WTC11 (cell line): ENCODE measurements around the gene NFIA. TPM values are rescaled to one million over a fixed set of nuclear protein-coding genes. Genes with fewer than 3 reads are reported as not detected.

Experiments
- ATAC-seq: fragments of 200-7000 bp; cut with Tn5 transposase; 2 replicates; pipeline ENCODE4 v1.10.0; 2021; ENCODE audit warnings: mild to moderate bottlenecking, moderate library complexity
- CTCF ChIA-PET: fragments of 300-600 bp; sonication (Branson Sonifier 250); formaldehyde crosslinking; loops from one replicate; lab custom pipeline; 2021; ENCODE audit warnings: antibody characterized with exemption; lab: Charles Lee
- POLR2A ChIA-PET: fragments of 350-600 bp; sonication (Branson Sonifier 250); formaldehyde crosslinking; loops from one replicate; lab custom pipeline; 2021; ENCODE audit warnings: antibody characterized with exemption; lab: Charles Lee
- DNase-seq: peaks from one replicate; pipeline ENCODE4 v3.0.0; 2021; ENCODE audit warnings: low spot score
- H3K27ac Mint-ChIP-seq: 2 replicates; pipeline ENCODE4 v1.8.0; 2021; ENCODE audit warnings: mixed read lengths
- H3K27me3 Mint-ChIP-seq: 2 replicates; pipeline ENCODE4 v1.8.0; 2021; ENCODE audit warnings: low read depth, mild to moderate bottlenecking, moderate library complexity, mixed read lengths
- H3K36me3 Mint-ChIP-seq: 2 replicates; pipeline ENCODE4 v1.8.0; 2021; ENCODE audit warnings: mixed read lengths
- H3K4me1 Mint-ChIP-seq: 2 replicates; pipeline ENCODE4 v1.8.0; 2022; ENCODE audit warnings: mixed read lengths
- H3K4me3 Mint-ChIP-seq: 2 replicates; pipeline ENCODE4 v1.8.0; 2021; ENCODE audit warnings: mild to moderate bottlenecking, moderate library complexity, mixed read lengths
- H3K9me3 Mint-ChIP-seq: 2 replicates; pipeline ENCODE4 v1.8.0; 2021; ENCODE audit warnings: mixed read lengths
- ARID4B ChIP-seq: sonication (generic); formaldehyde crosslinking; IDR thresholded peaks from 2 replicates; pipeline ENCODE4 v1.8.0; 2023; ENCODE audit warnings: missing genetic modification reagents, mild to moderate bottlenecking, borderline replicate concordance
- CREB1 ChIP-seq: sonication (generic); formaldehyde crosslinking; IDR thresholded peaks from 2 replicates; pipeline ENCODE4 v1.8.0; 2023; ENCODE audit warnings: mild to moderate bottlenecking, missing genetic modification reagents
- E2F1 ChIP-seq: sonication (generic); formaldehyde crosslinking; IDR thresholded peaks from 2 replicates; pipeline ENCODE4 v1.8.0; 2022; ENCODE audit warnings: mild to moderate bottlenecking, missing genetic modification reagents
- E2F5 ChIP-seq: sonication (generic); formaldehyde crosslinking; IDR thresholded peaks from 2 replicates; pipeline ENCODE4 v1.8.1; 2022; ENCODE audit warnings: mild to moderate bottlenecking, moderate library complexity, missing genetic modification reagents
- EMX1 ChIP-seq: fragments of 250-450 bp; sonication (Bioruptor Pico); IDR thresholded peaks from 2 replicates; pipeline ENCODE4 v1.8.0; 2021; ENCODE audit warnings: mild to moderate bottlenecking
- FOXP4 ChIP-seq: sonication (generic); formaldehyde crosslinking; IDR thresholded peaks from 2 replicates; pipeline ENCODE4 v1.8.0; 2022; ENCODE audit warnings: mild to moderate bottlenecking, missing genetic modification reagents
- NFATC4 ChIP-seq: fragments of 250-450 bp; sonication (Bioruptor Pico); IDR thresholded peaks from 2 replicates; pipeline ENCODE4 v1.9.0; 2021; ENCODE audit warnings: mild to moderate bottlenecking
- NFE2L1 ChIP-seq: sonication (generic); formaldehyde crosslinking; IDR thresholded peaks from 2 replicates; pipeline ENCODE4 v1.8.1; 2023; ENCODE audit warnings: missing genetic modification reagents
- NR1H2 ChIP-seq: sonication (generic); formaldehyde crosslinking; IDR thresholded peaks from 2 replicates; pipeline ENCODE4 v1.9.0; 2021; ENCODE audit warnings: mild to moderate bottlenecking, moderate library complexity, missing genetic modification reagents
- OVOL2 ChIP-seq: fragments of 250-450 bp; sonication (Bioruptor Pico); IDR thresholded peaks from 2 replicates; pipeline ENCODE4 v1.9.0; 2021; ENCODE audit warnings: mild to moderate bottlenecking, borderline replicate concordance
- RORB ChIP-seq: fragments of 250-450 bp; sonication (Bioruptor Pico); IDR thresholded peaks from 2 replicates; pipeline ENCODE4 v1.9.0; 2021; ENCODE audit warnings: mild to moderate bottlenecking
- SMAD4 ChIP-seq: sonication (generic); formaldehyde crosslinking; IDR thresholded peaks from 2 replicates; pipeline ENCODE4 v1.8.0; 2022; ENCODE audit warnings: mild to moderate bottlenecking, missing genetic modification reagents
- ZMAT4 ChIP-seq: fragments of 250-450 bp; sonication (Bioruptor Pico); IDR thresholded peaks from 2 replicates; pipeline ENCODE4 v1.9.0; 2021; ENCODE audit warnings: mild to moderate bottlenecking
- ZNF138 ChIP-seq: sonication (generic); formaldehyde crosslinking; conservative IDR thresholded peaks from 2 replicates; pipeline ENCODE4 v1.8.1; 2022; ENCODE audit warnings: mild to moderate bottlenecking, moderate library complexity, missing genetic modification reagents
- ZNF219 ChIP-seq: sonication (generic); formaldehyde crosslinking; IDR thresholded peaks from 2 replicates; pipeline ENCODE4 v1.8.0; 2023; ENCODE audit warnings: missing genetic modification reagents, mild to moderate bottlenecking, borderline replicate concordance
- ZNF232 ChIP-seq: sonication (generic); formaldehyde crosslinking; IDR thresholded peaks from 2 replicates; pipeline ENCODE4 v1.8.0; 2022; ENCODE audit warnings: mild to moderate bottlenecking, missing genetic modification reagents
- ZNF317 ChIP-seq: sonication (generic); formaldehyde crosslinking; IDR thresholded peaks from 2 replicates; pipeline ENCODE4 v1.8.1; 2023; ENCODE audit warnings: low read depth, mild to moderate bottlenecking, moderate library complexity, missing genetic modification reagents, borderline replicate concordance
- ZNF512 ChIP-seq: sonication (generic); formaldehyde crosslinking; IDR thresholded peaks from 2 replicates; pipeline ENCODE4 v1.8.1; 2022; ENCODE audit warnings: missing genetic modification reagents, borderline replicate concordance
- total RNA-seq: library from RNA; stranded (reverse); gene quantifications from 3 replicates; pipeline ENCODE4 v1.2.3, GENCODE V29; 2021

The NFIA gene
- total RNA-seq, 1 experiment from 2014 or later: 16.7 TPM

- no peak for TF ChIP-seq FOXP4 (CRISPR knock-in tag)
- TF ChIP-seq ZNF138: no peak
- no peak for TF ChIP-seq NR1H2
- no peak for TF ChIP-seq ZNF512 (CRISPR knock-in tag)
- no peak for TF ChIP-seq ZNF317
- no peak for TF ChIP-seq CREB1 (CRISPR knock-in tag)
- no peak for TF ChIP-seq EMX1
- TF ChIP-seq ARID4B (CRISPR knock-in tag): no peak
- no peak for TF ChIP-seq NFE2L1 (CRISPR knock-in tag)
- no peak for TF ChIP-seq E2F1 (CRISPR knock-in tag)
- no peak for TF ChIP-seq SMAD4 (CRISPR knock-in tag)
- no peak for TF ChIP-seq NFATC4 (CRISPR knock-in tag)
Measured at GRCh38 chr1:61481315-61481715, 399.0 kb downstream of the NFIA start (continued).

GRCh38 chr1:61482170-61482734 lies 399.9 kb downstream of the NFIA start:
- Mint-ChIP-seq H3K4me3 (no peak overlapping the region), H3K27me3 (peaks cover 98% of the 10 kb centered on the region), H3K27ac (no peak overlapping the region), H3K36me3 (no peaks in the 10 kb centered on the region), H3K9me3 (0 out of 2 replicates have a peak, but pooled peaks cover 6% of the 10 kb centered on the region), H3K4me1 (peaks cover 14% of the 10 kb centered on the region)
- no peak for TF ChIP-seq NFATC4 (CRISPR knock-in tag)
- no peak for TF ChIP-seq RORB
- TF ChIP-seq ZNF232 (CRISPR knock-in tag): no peak
- TF ChIP-seq ARID4B (CRISPR knock-in tag): no peak
- TF ChIP-seq E2F5 (CRISPR knock-in tag): no peak
- TF ChIP-seq OVOL2: no peak
- TF ChIP-seq ZMAT4 (CRISPR knock-in tag): no peak
- TF ChIP-seq ZNF219: no peak
- ATAC-seq: no peak
- POLR2A ChIA-PET: interaction anchor here (0.5 to 0.6 kb wide), 2 partner anchors 216 to 436 kb away, joined by 3 read pairs; no protein-coding TSS in a partner anchor
- no peak for DNase-seq
- CTCF ChIA-PET: no interaction called here
